ENCODE results near the gene SYTL2.
"Not testable (repeated sequence)": the region's sequence is repeated elsewhere in the genome, so short reads cannot be mapped to it uniquely, and the experiment has no call there.

The SYTL2 gene

DNA sequence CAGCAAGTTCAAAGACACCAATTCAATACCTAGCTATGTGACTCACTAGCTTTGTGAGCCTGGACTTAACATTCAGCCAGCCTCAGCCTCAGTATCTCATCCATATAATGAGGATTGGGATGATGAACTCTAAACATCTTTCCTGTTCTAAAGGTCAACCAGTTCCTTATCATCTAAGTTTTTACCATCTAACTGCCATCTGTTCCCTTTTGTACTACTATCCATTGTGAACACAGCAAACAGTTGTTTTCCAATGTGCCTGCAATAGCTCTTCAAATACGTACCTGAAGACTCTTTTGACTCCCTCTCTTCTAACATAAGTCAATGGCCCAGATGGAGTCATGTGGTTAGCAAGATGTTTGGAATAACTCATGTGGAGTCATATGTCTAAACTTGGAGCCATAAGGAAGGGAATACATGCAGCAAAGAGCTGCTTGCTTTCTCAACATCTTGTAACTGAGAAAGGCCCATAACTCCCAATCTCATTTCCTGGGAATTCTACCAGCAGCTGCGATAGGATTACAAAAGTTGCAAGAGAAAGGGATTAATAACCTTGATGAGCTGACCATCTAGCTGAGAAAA is 19.4 kb downstream of the SYTL2 start:
- no peak for DNase-seq (ENCODE audit: low read depth in 3 of 3)

DNA sequence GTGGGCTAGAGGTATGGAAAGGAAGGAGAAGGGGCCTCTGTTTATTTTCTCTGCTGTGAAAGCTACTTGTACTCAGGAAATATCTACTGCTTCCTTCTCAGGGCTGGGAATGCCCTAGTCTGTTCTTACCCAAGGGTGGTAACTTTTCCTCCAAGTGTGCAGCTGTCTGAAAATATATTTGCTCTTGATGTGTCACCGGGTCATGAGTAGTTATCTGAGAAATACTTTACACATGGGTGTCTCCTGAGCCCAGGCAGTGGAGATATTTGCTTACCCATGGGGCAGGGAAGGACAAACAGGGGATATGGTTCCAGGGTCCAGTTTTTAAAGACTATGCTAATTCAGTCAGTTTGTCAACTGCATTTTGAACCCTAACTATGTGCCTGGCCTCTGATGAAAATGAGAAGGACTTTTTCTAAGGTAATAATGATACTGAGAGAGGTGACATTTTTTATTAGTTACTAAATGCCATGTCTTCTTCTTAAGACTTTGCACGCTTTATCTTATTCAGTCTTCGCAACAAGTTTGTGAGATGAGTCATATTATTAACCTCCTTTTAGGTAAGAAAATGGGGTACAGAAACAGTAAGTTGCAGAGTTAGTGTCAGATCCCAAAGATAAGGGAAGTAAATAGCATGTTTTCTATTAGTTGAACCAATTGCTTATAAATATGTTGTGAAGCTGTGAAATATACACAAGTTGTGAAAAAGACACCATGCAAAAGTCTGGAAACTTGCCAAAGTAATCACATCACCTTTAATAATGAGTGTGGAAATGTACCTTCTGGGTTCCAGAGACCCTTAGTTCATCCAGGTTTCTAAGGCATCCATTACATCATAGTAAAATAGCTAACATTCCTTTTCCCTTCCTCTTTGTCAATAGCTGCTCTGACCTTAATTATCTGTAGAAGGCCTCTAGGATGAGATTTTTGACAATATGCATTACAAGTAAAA is 22.9 kb downstream of the SYTL2 start:
- DNase-seq (ENCODE audit: low read depth in 3 of 3): no peak

DNA sequence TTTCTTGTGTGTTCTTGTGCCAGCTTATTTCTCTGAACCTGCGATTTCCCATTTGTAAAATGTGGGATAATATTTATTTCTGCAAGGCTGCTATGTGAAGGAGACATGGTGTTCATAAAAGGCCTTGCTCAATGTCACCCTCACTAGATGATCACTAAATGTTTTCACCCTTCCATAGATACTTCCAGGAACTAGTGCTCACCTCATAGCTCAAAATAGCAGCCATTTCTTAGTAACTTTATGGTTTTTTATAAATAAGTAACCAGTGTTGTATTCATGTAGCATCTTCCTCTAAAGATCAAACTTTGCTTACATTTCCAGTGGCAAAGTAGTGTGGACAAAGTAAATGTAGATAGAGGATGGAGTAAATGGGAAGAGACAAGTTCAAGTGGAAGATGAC is 23.8 kb downstream of the SYTL2 start:
- no peak for DNase-seq (ENCODE audit: low read depth in 3 of 3)

DNA sequence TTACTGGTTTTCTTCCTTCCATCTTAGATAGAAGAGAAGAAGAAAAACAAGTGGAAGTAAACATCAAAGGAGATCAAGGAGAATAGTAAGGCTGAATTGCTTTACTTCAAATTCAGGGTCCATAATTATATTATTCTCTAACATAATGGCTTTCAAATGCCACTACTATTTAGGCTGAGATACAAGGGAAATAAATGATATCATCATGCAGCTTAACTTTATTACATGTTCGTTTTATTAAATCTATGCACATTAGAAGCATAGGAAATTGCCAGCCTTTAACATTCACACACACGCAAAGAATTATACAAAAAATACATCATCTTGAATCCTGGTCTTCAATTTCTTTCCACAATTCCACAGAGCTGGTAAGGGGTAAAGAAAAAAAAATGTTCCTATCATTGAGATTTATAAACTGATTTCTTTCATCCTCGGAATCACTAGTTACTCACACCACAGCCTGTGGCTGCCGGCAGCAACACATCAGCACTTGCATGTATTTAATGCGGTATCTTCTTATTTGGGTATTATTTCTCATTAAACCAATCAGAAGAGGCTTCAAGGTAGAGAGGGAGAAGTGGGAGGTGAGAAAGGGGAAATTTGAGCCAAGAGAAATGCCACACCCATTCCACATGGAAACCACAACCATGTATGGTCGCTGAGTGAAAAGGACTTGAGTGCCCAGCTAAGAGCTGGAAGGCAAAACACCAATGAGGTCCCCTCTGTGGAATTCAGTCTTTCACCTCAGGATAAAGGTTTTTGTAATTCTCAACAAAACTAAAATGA is 26.3 kb downstream of the SYTL2 start:
- no peak for DNase-seq (ENCODE audit: low read depth in 3 of 3)

DNA sequence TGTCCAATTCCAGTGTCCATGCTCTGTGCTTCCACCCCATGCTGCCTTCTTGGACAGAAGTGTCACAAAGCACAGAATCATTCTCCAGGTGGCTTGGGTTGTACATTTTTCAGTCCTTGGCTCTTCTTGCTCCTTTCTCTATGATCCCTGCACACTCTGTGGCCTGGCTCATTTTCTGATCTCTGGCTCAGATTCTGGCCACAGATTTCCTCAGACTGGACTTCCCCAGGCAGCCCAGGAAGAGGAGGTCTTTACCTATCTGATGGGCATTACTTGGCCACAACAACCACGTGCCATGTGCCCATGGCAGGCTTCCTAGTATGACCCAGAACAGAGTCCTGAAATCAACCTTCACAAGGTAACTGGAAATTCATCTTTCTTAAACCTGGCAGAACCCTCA is 27.2 kb downstream of the SYTL2 start:
- DNase-seq (ENCODE audit: low read depth in 3 of 3): no peak

DNA sequence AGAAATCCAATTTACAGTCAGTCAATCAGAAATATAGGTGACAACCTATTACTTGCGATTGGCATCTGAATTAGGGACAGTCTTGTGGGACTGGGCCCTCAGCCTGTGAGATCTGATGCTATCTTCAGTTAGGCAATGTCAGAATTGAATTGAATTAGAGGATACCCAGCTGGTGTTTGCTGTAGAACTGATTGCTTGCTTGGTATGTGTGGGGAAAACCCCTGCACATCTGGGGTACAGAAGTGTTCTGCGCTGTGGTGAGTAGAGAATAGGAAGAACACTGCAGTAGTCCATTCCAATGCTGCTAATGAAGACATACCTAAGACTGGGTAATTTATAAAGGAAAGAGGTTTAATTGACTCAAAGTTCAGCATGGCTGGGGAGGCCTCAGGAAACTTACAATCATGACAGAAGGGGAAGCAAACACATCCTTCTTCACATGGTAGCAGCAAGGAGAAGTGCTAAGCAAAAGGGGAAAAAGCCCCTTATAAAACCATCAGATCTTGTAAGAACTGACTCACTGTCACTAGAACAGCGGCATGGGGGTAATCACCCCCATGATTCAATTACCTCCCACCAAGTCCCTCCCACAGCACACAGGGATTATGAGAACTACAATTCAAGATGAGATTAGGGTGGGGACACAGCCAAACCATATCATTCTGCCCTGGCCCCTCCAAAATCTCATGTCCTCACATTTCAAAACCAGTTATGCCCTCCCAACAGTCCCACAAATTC is 30.0 kb downstream of the SYTL2 start:
- DNase-seq (ENCODE audit: low read depth in 3 of 3): not testable (repeated sequence)

DNA sequence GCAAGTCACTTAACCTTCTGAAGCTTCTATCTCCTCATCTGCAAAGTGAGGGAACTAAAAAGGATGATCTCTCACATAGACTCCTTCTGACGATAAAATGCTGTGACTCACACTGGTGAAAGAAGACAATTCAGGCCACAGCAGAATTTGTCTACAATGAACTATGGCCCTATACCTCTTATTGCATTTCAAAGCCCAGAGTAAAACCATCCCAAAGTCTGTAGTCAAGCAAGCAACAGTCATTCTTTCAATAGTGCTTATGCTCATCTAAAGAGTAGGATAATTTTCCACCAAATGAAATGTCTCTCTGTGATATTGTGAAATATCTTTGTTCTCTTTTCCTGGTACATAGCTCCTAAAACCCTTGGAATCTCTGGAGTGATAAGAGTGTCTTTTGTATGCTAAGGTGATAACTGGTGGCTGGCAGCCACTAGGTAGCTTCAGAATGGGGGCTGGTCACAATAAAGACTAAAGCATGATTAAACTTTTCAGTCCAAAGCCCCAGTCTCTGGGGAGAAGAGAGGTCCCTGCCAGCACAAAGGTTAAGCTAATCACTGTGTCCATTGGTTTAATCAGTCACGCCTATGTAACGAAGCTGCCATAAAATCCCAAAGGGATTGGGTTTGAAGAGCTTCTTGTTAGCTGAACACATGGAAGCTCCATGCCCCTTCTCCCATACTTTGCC is 30.8 kb downstream of the SYTL2 start:
- DNase-seq (ENCODE audit: low read depth in 3 of 3): no peak

DNA sequence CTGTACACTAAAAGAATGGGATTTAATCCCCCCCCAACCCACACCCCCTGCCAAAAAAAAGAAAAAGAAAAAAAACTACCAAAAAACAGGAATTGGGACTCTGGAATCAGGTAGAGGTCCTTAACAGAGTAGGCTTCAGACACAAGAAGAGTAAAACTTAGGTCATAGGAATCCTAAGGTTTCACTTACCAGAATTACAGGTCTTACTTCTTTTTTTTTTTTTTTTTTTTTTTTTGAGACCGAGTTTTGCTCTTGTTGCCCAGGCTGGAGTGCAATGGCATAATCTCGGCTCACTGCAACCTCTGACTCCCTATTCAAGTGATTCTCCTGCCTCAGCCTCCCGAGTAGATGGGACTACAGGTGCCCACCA is 33.4 kb downstream of the SYTL2 start:
- DNase-seq (ENCODE audit: low read depth in 3 of 3): not testable (repeated sequence)

DNA sequence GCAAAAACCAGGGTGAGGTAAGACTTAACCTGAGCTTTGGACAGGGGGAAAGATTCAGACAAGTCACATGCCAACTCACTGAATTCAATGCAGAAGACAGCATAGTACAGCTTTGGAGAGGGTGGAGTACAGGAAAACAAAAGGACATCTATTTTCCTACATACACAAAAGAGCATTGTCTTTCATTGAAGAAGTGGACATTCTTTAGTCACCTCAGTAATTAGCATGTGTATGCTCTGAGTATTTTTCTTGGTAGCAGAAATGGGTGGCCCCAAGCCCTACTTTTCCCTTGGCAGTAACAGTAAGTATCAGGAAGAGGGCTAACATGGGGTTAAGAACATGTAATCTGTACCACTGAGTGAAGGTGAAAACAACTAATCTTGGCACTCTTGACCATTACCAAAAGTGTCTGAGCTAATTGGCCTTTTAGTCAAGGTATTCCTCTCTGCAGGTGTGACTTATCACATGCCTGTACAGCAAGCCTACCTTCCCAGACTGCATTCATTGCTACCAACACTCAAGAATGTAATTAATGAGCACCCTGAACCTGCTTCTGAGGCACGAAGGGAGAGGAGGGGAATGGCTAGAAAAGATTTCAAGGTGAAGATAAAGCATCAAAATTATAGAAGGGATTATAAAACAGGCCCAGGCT is 33.9 kb downstream of the SYTL2 start:
- DNase-seq (ENCODE audit: low read depth in 3 of 3): no peak

DNA sequence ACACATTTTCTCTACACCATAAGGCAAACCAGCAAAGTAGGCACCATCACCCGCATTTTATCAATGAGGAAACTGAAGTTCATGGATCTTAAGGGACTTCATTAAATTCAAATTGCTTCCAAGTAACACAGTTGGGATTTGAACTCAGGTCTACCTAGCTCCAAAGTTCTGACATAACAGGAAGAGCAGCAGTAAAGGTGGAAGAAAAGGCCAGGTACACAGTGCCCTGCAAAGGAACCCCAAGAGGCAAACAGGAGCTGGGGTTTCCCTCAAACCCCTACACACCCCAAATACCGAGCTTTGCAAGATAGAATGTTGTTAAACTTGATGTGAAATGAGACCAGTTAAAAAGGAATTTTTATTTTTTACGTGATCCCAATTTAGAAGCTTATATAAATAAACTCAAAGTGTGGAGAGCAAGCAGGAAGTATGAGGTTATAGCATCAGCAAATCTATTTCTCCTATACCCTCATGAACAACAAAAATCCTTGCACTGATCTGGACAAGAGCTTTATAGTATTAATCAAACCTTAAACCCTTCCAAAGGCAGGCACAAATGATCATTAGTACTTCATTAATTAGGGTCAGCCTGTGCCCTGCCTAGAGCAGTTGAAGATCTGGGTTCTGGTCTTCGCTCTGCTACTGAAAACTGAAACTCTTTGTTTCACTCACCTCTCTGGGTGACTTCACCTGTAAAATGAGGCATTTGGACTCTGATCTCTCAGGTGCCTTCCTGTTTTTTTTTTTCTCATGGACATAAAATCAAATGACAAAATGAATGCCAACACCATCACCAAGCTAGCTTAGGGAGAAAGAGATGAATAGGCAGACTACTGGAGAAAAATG is 36.5 kb downstream of the SYTL2 start:
- no peak for DNase-seq (ENCODE audit: low read depth in 3 of 3)

DNA sequence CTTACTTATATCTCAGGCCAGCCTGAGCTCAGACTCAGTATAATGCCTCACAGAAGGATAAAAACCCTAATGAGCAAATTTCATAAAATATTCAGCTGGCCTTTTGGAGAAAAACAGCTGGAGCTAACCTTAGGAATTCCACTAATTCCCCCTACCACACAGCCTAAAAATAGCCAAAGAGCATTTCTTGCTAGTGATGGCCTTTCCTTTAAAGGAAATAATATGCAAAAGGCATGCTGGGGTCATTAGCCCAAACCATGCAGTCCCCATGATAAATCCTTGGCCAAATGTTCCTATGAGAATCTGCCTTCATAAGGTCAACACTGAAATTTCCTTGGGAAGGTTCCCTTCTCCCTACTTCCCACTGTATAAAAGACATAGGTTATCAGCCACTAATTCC is 38.2 kb downstream of the SYTL2 start:
- DNase-seq (ENCODE audit: low read depth in 3 of 3): no peak

DNA sequence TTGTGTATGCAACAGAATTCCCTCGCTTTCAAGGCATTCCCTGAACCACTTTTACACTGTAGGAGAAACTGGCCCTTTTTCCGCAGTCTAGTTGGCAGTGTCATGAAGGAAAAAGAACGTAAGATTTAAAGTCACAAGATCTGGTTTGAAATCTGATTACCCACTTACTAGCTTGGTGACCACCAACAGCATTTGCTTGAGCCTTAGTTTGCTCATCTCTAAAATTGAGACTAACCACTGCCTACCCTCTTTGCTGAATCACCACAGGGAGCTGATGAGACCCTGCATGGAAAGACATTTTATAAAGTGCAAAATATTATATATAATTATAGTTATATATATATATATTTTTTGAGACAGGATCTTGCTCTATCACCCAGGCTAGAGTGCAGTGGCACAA is 39.4 kb downstream of the SYTL2 start:
- no peak for DNase-seq (ENCODE audit: low read depth in 3 of 3)

DNA sequence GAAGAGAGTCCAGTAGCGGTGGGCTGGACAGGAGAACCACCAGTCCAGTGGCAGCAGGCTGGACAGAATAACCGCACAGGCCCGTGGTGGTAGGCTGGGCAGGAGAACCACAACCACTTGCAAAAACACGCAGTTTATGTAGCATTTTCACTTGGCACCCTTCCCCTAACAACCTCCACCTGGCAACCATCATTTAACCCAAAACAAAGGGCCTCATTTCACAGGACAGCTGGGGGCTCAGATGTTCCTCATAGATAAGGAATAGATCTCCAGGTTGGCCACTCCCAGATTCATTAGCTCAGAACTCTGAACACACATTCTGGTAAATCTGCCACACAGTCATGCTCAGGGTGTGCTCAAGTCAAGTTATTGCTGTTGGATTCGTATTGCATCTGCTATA is 41.2 kb downstream of the SYTL2 start:
- no peak for DNase-seq (ENCODE audit: low read depth in 3 of 3)

DNA sequence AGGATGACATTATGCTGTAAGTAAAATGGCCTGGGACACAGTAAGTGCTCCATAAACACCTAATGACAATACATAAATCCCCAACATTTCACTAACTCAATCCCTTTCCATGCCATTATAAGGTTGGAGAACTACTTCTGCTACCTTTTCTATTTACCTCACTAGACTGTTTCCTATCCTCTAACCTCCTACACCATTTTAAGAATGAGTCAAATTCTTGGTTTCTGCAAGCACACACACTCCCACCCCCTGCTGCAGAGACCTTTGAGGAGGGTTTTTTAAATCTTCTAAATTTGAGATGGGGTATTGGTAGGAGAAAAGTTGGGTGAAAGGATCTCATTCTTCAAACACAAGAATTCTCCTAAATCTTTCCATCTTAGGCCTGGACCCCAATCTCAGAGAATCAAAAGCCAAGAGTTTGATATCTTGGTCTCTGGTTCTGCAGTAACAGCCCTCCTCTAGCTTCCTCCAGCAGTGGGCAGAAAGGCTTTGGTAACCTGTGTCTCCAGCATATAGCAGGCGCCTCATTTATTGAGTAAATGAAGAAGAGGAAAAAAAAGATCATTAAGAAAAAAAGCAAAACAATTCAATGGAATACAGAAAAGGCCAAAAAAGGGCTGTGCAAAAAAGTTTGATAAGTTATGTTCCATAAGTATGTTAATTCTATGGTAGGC is 42.3 kb downstream of the SYTL2 start:
- DNase-seq (ENCODE audit: low read depth in 3 of 3): no peak

DNA sequence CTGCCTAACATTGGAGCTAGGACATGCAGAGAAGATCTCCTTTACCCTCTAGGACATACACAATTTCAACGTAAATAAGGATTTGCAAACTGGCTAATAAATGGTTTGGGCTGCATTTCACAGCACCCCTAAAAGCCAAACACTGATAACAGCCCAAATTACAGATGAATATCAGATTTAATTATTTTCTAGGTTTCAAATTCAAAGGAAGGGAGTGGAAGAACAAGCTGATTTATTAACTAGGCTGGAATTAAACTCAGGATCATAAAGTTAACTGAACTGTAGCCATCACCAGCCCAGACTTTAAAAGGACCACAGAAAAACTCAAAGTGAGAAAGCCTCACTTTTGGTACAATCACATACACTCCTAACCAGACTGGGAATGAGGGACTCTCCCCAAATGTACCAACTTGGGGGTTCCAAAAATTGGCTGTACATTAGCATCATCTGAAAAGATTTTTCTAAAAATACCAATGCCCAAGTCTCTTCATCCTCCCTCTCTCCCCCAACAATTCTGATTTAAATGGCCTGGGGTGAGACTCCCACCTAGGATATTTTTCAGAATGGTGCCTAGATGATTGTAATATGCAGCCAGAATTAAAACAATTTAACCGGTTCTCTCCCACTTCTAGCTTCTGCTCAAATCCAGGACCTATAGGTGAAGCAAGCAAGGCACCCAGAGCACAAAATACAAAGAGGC is 43.5 kb downstream of the SYTL2 start:
- DNase-seq (ENCODE audit: low read depth in 3 of 3): no peak

DNA sequence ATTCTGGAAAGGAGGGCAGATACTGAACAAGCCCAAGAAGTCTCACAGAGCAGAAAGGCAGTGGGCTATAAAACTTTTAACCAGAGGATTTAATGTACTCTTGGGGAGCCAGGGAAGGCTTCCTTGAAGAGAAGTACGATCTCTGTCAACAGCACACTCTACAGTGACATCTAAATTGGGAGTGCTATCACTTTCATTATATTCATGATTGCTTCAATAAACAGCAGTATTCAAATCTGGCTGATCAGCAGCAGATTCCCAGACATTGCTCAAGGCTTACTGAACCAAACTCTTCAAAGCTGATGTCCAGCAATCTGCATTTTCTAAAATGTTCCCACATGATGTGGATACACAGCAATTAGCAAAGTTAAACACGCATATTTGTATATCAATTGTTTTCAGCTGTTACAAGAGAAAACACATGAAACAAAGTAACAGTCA is 44.2 kb downstream of the SYTL2 start:
- DNase-seq (ENCODE audit: low read depth in 3 of 3): no peak

DNA sequence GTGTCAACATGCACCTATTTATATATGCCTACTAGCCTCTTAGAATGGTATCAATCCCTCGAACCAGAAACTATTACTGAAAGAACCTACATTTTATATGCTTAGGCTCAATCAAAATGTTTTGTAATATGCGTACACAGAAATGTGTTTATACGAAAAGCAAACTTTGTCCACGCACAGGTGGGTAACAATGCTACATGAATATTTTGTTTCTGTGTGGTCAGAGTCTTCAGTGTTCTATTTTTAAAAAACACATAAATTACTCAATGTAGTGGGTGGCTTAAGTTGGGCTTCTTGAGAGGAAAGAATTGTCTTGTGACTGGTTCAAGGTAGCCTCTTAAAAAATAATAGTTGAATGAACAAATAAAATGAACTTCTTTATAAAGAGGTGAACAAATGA is 46.1 kb downstream of the SYTL2 start:
- no peak for DNase-seq (ENCODE audit: low read depth in 3 of 3)

DNA sequence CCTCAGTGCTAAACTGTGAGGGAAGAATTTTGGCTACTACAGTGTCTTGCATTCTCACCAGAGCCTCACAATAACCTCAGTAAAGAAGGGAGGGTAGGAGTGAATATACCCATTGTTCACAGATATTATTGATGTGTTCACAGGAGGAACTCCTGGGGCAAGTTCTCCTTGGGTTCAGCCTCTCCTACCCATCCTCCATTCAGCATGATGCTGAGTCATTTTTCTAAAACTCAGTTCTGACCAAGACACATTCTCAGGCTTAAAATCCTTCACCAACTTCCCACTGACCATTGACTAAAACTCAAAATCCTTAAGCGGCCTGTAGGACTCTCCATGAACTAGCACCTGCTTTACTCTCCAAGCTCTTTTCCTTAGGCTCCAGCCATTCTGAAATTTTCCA is 48.7 kb downstream of the SYTL2 start:
- no peak for DNase-seq (ENCODE audit: low read depth in 3 of 3)

DNA sequence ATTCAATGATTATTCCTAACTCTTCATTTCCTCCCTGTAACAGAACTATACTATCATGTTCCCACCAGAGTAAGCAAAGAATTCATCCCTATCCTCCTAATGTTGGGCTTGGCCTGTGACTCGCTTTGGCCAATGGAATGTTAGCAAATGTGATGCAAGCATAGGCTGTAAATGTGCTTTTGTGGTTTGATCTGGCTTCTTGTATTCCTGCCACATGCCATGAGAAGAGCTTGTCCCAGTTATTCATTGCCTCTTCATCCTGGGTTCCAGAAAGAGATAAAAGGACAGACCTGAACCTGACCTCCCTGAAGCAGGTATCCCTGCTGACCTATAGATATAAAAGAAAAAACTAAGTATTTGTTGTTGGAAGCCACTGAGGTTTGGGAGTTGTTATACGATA is 51.0 kb downstream of the SYTL2 start:
- no peak for DNase-seq (ENCODE audit: low read depth in 3 of 3)
